GM18951 (cell line): ENCODE measurements around the gene CLSTN2.

Source experiments
- POLR2A ChIP-seq: IDR thresholded peaks from 4 replicates; pipeline ENCODE4 v1.6.1; 2011; ENCODE audit warnings: mild to moderate bottlenecking; ENCODE audit not compliant: insufficient read length, insufficient read depth; ENCODE audit errors: extremely low read depth
- in situ Hi-C: fragments of 300-500 bp; cut with MboI; formaldehyde crosslinking; loops from one replicate; pipeline ENCODE4 v1.12.0; 2022; ENCODE audit warnings: low sequenced_read_pairs, mixed read lengths, inconsistent platforms; ENCODE audit not compliant: unreplicated experiment

Gene CLSTN2

DNA sequence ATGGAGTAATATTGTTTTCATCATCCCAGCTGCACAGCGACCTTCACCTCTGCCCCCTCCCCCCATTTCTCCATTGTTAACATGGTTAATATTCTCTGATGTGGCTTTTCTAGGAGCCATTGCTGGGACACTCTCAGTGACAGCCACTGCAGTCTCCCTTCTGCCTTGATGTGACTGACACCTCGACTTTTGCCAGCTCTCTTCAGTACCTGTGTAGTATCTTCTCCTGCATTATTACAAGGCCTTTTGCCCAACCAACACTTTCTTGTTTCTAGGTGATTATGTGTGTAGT, 179.8 kb downstream of the CLSTN2 start:
- no peak for TF ChIP-seq POLR2A

DNA sequence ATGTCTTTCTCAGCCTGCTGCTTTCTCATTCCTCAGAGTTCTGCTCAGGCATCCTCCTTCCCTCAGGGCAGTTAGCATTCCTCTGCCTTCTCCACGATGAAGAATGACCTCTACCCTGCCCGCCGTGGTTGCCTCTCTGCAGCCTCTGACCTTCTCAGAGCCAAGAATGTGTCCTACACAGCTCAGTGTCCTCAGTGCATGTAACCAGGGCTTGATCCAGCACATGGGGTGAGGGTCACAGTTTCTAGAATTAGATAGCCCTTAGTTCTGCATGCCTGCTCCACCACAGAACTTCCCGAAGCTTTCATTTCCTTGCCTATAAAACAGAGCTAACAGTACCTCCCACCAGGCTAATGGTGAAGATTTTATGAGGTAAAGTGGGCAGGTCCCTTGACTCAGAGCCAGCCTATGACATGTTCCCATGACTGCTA, 182.1 kb downstream of the CLSTN2 start:
- in situ Hi-C loops = loop anchor here (25.0 kb wide), 1 partner anchor 745 kb away; no protein-coding TSS in a partner anchor
- no peak for TF ChIP-seq POLR2A

More for the DNA sequence above, 179.8 kb downstream of the CLSTN2 start:
- in situ Hi-C loops = loop anchor here (25.0 kb wide), 1 partner anchor 748 kb away; no protein-coding TSS in a partner anchor

DNA sequence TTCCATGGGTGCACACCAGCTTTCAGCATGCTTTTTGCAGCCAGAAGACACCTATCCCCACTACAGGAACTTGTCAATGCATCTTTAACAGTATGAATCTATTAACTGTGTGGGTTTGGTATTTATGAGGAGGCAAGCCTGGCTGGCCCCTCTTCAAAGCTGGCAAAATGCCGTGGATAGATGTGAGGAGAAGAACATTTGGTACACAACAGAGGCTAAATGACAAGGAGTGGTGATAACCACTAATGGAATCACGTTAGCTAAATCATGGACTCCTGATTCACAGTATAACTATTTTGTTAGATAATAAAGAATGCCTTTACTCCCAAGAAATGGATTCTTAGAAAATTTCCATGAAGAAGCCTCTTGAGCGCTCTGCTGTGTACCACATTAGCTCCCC, 187.2 kb downstream of the CLSTN2 start:
- no peak for TF ChIP-seq POLR2A
- in situ Hi-C loops = loop anchor here (25.0 kb wide), 1 partner anchor 740 kb away; no protein-coding TSS in a partner anchor

DNA sequence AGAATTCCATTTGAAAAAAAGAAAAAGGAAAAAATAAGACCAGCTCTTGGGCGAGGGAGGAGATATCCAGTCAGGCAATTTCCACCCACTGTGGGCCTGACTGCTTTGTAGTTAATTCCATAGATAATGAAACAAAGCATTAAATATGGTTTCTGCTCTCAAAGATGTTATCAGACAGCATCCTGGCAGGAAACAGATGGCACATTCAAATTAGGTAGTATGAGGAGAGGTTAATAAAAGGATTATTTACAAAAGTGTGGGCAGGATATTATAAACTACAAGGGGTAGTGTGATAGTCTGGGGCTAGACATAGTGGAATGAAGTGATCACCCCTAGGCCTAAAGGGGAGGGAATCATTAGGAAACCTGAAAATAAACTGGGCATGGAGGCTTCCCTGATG, 193.2 kb downstream of the CLSTN2 start:
- in situ Hi-C loops = no loop called here
- no peak for TF ChIP-seq POLR2A

DNA sequence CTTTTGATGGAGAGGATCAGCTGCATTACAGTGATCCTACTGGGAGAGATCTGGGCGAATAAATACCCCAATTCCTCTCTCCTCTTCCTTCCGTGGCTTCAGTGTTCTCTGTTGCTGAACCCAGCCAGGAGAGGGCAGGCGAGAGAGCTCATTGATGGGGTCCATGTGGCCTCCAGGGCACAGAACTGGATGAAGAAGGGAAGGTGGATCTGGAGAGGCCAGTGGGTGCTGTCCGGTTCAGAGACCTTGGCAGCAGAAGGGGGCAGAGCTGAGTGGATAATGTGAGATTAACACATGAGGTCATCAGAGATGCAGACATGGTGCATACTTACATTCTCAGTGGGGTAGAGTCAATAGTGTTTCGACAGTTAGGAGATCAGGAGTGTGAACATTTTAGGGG, 193.6 kb downstream of the CLSTN2 start:
- TF ChIP-seq POLR2A = no peak
- in situ Hi-C loops = no loop called here

DNA sequence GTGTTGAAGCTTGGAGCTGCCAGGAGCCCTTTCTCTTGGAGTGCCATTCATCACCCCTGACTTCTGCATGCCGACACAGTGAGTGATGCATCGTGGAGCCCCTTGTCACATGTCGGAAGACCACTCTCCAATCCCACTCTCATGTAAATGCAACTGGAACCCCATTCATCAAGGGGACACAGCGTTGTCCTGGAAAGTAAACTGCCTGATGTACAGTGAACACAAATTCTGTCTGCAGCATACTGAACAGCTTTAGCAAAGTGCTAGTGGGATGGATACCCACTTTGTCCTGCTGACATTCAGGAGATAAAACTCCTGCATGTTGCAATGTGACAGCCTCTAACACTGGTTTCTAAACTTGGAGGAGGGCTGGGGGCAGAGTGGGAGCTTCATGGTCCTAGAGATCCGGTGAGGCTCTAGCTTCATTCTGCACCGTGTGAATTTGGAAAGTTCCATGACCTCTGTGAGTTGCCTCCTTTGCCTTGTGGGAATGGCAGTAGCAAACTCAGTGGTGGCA, 194.8 kb downstream of the CLSTN2 start:
- in situ Hi-C loops = no loop called here
- TF ChIP-seq POLR2A = no peak

DNA sequence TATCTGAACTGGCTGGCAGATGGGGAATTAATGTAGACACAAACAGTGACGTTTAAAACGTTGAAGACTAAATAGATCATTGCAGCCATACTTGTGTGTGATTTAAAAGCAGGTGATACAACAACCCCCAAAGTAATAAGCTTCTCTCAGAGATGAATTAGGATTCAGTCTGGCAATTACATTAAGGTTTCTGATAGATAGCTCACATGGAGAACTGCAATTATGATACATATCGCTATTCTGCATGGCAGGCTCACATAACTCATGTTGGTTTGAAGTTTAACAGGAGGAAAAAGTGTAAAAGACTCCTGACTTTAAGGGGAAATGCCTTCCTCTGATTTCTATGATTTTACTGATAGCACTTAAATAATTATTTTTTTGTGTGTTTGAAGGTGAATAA, 196.9 kb downstream of the CLSTN2 start:
- in situ Hi-C loops = no loop called here
- TF ChIP-seq POLR2A = no peak

DNA sequence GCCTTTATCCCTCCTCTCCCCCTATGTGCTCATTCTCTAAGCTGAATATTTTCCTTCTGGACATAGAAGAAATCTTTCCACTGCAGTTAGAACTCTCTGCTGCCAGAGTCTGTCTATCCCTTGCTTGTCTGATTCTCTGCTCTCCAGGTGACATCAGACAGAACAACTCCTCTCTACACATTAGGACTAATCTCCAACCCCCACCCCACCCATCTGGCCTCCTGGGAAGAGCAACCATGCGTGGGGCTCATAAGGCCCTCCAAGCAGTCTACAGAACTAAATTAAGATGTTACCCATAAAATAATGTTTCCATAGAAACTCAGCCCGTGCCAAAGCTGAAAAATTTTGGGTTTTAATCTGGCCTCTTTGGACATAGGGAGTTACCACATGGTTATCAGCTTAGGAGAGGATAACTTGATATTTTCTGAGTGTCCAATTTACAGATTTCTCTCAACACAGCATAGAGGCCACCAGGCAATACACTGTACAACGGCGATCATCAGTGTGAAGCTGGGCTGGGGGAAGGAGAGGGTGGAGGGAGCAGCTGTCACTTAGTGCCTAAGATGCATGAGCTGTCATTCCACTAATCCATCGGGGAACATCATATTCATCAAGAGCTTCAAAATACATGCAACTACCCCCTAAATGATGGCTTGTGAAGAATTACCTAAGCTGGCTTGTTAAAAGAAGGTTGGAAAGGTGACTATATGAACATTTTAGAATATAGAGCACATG, 199.4 kb downstream of the CLSTN2 start:
- in situ Hi-C loops = no loop called here
- no peak for TF ChIP-seq POLR2A

DNA sequence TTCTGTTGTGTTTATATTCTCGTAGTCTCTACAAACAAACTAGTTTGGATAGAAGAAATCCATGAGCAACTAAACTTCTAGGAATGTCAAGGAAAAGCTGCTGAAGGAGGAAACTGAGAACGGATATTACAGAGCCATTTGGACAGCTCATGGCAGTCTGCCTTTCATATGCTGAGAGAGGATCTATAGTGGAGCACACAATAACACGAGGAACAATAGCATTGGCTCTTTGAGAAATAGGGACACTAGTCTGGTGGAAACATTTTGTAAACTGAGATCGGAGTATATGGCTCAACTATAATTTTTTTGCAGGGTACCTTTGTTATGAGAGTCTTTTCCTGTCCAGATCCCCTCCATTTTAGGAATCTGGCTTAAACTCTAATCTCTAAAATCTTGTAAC, 200.5 kb downstream of the CLSTN2 start:
- in situ Hi-C loops = no loop called here
- TF ChIP-seq POLR2A = no peak

DNA sequence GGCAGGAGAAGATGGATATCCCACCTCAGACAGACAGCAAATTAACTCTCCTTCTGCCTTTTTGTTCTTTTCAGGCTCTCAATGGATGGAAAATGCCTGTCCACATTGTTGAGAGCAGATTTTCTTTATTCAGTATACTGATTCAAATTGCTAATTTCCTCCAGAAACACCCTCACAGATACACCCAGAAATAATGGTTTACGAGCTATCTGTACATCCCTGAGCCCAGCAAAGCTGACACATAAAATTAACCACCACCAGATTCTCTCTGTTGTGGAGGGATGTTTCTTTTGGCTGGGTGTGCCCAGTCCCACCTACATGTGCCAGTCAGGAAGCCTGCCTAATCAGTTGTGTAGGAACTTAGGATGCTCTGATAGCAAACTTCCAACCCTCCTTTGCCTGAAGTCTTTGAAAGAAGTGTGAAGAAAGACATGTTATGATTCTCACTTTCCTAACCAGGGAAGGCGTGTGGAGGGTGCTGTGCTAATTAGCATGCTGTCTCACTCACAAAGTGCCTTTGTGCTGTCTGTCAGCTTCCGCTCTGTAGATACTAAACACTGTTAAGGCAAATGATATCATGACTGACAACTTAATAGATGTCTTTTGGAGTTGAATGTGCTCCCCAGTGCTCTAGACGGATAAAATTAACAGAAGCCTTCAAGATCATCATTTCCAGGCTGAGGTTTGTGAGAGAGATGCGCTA, 208.5 kb downstream of the CLSTN2 start:
- no peak for TF ChIP-seq POLR2A
- in situ Hi-C loops = no loop called here

DNA sequence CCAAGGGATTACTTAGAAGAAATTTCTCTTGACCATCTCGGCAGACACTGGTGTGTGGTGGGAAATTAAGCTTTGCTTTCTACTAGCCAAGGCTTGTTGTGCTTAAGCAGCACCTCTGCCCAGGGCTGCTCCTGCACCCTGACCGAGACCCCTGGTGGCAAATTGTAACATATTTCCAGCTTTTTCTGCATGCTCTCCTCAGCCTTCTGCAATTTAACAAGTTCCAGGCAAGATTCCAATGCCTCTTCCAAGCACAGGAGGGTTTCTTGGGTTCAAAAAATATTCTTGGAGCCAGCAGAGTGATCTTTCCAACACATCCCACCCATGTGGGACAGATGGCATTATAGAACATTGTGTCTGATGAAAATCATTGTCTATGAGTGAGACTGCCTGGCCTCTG, 210.5 kb downstream of the CLSTN2 start:
- in situ Hi-C loops = no loop called here
- TF ChIP-seq POLR2A = no peak

DNA sequence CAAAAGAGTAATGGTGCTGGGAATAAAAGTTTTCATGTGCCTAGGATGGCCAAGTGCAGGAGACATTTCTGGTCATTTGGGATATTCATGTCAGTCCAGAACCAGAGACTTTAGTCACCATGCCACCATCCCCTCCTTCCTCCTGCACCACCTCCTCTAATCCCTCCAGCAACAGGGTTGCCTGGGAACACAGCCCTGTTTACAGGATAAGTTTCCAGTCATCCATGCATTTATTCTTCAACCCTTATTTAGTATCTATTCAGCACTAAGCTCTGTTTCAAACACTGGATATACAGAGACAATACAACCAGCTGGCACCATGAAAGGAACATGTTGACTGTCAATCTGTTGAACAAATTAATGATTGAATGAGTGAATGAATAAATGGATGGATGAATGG, 211.7 kb downstream of the CLSTN2 start:
- TF ChIP-seq POLR2A = no peak
- in situ Hi-C loops = no loop called here

DNA sequence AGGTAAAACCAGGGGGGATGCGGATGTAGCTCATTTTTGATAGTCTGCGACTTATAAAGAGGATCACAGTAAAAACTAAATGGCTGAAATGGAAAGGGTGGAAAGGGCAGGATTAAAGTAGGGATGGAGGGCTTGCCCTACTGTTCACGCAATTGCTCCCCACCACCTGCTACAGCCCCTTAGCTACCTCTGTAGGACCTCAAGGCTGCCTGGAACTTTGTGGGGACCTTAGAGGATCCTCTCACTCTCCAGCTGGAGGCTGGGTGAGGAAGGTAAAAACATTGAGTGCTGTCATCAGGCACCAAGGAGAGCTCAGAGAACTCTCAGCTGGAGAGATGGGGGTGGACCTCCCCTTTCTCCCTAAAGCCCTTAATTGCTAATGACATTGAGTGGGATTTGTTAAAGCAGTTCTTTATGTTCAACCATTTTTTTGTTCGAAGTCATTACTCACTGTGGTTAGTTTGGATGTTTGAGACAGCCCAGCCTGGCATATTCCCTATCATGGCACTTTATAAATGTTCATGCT, 213.0 kb downstream of the CLSTN2 start:
- in situ Hi-C loops = no loop called here
- no peak for TF ChIP-seq POLR2A
